Measurements from ENCODE around the gene UGT1A5.

UGT1A5 gene

DNA sequence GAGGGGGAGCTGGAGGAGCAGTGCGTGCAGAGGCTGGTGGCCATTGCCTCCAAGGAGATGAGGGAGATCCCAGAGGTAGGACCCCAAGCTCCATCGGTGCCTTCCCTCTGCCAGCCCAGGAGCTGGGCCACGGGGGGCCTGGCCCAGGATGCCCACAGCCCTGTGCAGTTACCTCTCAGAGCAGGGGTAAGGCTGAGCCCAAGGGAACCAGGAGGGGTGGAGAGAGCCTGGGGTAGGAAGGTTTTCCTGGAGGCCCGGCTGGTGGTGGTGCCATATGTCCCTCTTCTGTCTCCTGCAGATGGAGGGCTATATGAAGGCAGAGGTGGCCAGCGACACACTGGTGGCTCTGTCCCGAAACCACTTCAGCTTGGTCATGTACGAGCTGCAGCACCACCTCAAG, 76.8 kb downstream of the UGT1A5 start:
- no peak for DNase-seq

GRCh38 chr2:233791151-233791882, 78.6 kb downstream of the UGT1A5 start:
- DNase-seq = no peak

DNA sequence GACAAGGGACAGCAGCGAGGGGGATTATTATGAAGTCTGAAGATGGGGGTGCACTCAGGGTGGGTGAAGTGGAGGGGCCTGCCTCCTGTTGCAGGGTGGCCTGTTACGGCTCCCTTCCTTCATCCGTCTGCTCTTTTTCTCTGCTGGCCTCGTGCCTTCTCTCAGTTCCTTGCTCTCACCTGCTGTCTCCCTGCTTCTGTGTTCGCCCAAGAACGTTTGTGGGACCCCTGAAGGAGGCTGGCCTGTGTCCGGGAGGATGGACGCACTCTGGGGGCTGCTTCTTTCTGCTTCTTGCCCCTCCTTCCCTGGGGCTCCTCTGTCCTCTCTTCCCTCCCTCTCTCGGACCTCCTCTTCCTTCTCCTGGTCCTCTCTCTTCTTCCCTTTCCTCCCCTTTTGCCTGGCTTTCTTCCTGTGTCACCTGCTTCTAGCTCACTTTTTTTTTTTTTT, 79.2 kb downstream of the UGT1A5 start:
- no peak for DNase-seq

GRCh38 chr2:233792720-233793119, 80.0 kb downstream of the UGT1A5 start:
- no peak for DNase-seq

- no peak for DNase-seq
Observed at GRCh38 chr2:233793465-233794127, 80.9 kb downstream of the UGT1A5 start.

DNA sequence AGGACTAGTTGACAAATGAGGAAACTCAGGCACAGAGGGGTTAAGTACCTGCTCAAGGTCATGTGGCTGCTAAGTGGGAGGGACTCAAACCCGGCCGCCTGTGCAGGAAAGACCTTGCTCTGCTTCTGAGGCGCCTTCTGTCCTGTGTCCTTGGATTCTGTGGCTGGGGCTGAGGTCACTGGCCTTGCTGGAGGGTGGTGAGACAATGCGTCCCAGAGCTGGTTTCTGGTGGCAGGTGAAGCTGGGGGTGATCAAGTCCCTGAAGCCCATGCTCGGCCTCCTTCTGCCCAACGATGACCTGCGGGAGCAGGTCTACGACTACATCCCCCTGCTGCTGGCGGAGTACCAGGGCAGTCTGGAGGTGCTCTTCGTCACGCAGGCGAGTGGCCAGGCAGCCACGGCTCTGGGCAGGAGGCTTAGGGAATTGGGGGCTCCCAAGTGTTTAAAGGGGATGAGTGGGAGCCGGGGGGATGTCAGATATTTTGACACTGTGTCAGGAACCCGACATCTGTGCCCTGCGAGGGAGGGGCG, 81.5 kb downstream of the UGT1A5 start:
- no peak for DNase-seq

GRCh38 chr2:233795735-233796171, 83.0 kb downstream of the UGT1A5 start:
- no peak for DNase-seq

- DNase-seq = no peak
Observed at GRCh38 chr2:233796254-233796653, 83.5 kb downstream of the UGT1A5 start.

GRCh38 chr2:233798335-233799086, 85.8 kb downstream of the UGT1A5 start:
- no peak for DNase-seq

- DNase-seq = no peak
Observed at GRCh38 chr2:233799087-233799665, 86.5 kb downstream of the UGT1A5 start.

DNA sequence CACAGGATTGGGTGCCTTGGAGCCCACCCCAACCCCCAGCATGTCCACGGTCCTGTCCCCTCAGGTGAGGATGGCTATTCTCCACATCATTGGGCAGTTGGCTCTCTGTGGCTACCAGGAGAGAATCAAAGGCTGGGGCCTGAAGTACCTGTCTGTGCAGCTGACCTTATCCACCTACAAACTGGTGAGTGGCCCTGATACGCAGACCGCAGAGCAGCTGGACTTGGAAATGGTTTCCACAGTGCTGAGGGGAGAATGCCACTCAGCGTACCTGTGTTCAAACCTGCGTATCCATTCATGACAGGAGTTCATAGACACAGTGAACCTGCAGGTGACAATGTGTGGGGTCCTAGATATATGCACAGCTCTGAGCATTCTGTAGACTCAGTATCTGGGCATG, 87.0 kb downstream of the UGT1A5 start:
- DNase-seq = no peak

DNA sequence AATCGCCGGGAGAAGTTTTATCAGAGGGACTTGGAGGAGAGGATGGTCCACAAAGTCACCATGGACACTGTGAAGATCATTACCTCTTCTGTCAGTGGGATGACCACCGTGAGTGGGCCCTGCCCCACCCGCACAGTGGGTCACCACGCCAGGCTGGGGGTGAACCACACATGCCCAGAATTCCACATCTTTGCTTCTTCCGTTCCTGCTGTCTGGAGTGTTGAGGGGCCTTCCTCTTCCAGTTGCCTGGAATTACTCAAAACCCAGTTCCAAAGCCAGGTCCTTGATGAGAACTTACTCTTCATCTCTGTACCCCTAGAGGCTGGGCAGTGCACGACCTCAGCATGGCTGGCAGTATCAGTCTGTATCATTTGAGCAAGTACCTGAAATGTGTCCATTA, 87.5 kb downstream of the UGT1A5 start:
- DNase-seq = no peak

- no peak for DNase-seq
Observed at GRCh38 chr2:233801357-233802131, 88.8 kb downstream of the UGT1A5 start.

DNA sequence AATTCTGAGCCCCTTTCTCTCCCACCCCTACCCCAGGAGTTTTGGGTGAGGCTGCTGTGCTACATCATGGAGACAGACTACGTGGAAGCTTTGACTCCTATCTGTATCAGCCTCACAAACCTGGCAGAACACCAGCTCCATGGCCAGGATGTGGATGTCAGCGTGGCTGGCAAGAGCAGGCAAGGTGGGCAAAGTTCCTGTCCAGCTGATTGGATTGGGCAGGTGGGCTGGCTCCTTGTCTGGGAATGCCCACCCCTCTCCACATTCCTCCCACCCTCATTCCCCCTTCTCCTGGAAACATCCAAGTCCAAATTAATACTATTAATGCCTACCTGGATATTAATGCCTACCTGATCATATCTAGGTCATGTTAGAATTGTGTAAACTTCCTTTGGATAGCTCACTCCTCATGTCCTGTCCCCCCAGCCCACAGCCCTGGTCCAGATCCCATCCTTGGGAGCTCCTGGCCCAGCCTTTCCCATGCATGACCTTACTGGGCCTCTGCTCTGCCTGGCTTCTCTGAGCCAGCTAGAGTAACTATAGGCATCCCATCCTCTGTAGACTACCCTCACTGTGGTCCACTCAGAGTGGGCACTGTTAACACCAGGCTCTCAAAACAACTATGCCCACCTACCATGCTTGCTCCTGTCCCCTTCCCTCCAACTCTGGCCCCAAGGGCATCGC, 89.6 kb downstream of the UGT1A5 start:
- DNase-seq = no peak

DNA sequence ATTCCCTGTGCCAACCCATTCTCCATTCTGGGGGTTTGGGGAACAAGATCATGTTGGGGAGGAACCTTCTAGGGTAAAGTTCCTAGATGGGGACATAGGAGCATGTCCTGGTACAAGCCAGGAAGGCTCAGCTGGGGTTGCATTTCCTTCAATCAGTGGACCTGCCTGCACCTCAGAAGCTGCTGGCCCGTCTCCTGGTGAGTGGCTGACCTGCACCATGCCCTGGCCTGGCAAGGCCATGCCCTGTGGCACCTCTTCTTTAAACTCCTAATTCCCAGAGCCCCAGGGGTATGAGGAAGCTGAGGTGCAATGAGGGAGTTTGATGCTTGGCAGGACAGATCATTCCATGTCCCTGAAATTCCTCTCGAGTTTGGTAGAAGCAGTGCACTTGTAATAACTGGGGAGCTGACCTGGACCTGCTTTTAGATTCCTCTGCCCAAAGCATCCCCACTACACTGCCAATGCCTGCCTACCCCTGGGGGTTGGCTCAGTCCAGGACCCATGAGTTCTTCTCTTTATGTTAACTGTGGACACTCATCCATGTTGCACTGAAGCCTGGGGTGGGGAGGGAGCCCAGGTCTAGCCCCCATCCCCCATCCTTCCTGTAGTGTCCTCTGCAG, 90.7 kb downstream of the UGT1A5 start:
- DNase-seq = no peak

DNA sequence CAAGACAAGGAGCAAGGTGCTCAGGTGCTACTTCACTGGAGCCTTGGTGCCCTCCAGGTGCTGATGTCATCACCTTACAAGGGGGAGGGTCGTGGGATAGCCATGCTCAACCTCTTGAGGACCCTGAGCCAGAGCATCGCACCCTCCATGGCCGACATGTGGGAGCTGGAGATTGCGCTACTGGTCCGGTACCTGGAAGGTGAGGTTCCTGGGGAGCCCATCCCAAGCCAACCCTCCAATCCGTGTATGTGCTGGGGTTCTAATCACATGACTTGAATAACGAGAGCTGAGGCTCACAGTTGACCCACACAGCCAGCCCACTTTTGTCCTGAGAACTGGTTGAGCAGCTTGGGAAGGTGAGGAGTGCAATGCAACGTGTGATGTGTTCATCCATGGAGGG, 91.3 kb downstream of the UGT1A5 start:
- DNase-seq = no peak

DNA sequence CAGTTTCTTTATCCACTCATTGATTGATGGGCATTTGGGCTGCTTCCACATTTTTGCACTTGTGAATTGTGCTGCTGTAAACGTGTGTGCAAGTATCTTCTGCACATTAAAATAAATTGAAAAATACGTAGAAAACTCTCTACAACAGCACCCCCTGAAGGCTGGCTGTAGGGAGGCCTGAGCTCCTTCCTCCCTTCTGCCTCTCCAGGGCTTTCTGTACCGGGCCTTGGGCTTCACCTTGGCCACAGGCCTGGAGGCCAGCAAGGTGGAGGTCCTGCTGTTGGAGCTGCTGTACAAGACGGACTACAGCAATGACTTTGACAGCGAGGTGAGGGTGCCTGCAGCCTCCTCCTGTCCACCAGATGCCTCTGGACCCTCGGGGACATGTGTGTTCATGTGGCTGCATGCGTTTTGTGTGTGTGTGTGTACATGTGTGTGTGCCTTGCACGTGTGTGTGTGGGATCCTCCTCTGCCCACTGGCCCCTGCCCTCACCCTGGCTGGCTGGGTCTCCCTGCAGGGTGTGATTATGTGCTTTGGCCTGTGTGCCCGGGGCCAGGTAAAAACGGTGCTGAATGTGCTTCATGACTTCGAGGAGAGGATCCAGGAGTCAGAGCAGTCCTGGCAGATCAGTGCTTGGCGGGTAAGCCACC, 94.6 kb downstream of the UGT1A5 start:
- DNase-seq = no peak

- DNase-seq = no peak
Observed at GRCh38 chr2:233807966-233808935, 95.5 kb downstream of the UGT1A5 start.

- DNase-seq = no peak
Observed at GRCh38 chr2:233810385-233810784, 97.7 kb downstream of the UGT1A5 start.
